C4-2B (cell line): ENCODE data around the gene XCL2.

Experiments
- H3K27ac ChIP-seq: fragments of 450-650 bp; 2 replicates; pipeline ENCODE4 v1.5.1; 2017
- ZFX ChIP-seq: fragments of 450-650 bp; IDR thresholded peaks from 2 replicates; pipeline ENCODE4 v1.6.1; 2017
- TF ChIP-seq, protein P1 (sequence below): fragments of 450-650 bp; conservative IDR thresholded peaks from 2 replicates; pipeline ENCODE4 v1.5.1; 2017; ENCODE audit warnings: mild to moderate bottlenecking

Gene XCL2

DNA sequence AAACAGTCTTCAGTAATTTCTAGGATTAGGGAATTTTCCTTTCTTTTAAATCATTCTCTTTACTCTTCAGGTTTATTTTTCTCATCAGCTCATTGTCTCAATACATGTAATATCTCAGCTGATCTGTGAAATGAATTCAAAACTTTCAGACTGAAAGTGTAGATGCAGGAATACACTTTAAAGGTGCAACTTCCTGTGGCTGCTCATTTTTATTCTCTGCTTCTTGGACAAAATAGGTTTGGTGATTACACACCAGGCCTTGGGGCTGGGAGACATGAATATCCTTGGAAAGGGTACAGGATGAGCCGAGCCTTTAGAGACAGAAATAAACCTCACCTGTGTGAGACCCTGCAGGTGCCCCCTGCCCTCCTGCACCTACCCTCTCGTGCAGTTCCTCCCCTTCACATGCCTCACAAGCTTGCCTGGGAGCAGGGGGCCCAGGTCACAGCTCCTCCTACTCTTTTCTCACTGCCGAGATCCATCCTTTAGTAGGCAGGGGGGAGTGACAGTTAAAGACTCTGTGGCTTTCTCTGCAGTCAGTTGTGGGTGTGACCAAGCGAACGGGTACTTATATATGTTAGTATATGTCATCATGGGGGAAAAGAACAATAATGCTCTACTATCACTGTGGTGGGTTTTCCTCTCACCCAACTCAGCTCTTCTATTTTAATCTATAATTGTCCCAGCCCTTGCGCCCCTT lies 23.6 kb downstream of the XCL2 start:
- TF ChIP-seq ZFX = no peak
- TF ChIP-seq, protein P1, sequence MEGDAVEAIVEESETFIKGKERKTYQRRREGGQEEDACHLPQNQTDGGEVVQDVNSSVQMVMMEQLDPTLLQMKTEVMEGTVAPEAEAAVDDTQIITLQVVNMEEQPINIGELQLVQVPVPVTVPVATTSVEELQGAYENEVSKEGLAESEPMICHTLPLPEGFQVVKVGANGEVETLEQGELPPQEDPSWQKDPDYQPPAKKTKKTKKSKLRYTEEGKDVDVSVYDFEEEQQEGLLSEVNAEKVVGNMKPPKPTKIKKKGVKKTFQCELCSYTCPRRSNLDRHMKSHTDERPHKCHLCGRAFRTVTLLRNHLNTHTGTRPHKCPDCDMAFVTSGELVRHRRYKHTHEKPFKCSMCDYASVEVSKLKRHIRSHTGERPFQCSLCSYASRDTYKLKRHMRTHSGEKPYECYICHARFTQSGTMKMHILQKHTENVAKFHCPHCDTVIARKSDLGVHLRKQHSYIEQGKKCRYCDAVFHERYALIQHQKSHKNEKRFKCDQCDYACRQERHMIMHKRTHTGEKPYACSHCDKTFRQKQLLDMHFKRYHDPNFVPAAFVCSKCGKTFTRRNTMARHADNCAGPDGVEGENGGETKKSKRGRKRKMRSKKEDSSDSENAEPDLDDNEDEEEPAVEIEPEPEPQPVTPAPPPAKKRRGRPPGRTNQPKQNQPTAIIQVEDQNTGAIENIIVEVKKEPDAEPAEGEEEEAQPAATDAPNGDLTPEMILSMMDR = no peak
- H3K27ac ChIP-seq = no peak overlapping the region

DNA sequence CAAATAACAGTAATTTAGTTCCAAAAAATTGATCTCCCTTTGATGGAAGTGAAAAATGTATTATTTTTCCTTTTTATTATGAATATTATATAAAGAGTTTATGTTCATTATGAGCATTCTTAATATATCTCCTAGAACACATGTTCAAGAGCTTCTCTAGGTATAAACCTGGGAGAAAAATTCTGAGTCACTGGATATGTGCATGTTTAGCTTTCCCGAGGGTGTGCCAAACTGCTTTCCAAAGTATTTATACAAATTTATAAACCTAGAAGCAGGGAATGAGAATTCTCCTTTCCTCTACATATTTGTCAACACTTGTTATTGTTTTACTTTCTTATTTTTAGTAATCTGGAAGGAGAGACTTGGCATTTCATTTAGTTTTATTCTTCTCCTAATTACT lies 25.0 kb downstream of the XCL2 start:
- H3K27ac ChIP-seq = no peak overlapping the region
- TF ChIP-seq ZFX = no peak
- TF ChIP-seq, protein P1 = no peak

DNA sequence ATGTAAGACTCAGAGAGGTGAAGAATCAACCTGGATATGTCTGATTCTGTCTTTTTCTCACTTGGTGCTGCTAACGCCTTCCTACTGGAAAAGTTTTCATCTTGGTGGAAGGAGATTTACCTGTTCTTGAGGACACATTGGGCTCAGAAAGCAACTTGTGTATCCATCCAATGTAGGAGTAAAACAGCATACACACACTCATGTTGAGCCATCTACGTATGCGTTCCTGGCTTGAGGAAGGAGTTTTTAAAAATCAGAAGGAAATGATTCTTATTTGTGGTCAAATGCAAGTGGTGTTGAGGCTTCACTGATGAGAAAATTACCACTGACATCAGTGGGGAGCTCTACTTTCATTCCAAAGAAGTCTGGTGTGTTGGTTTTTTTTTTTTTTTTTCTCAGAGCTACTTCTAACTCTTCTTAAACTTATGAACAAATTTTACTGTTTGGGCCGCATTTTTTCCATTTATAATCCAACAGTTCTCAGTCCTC lies 25.6 kb downstream of the XCL2 start:
- no peak overlapping the region for H3K27ac ChIP-seq
- TF ChIP-seq, protein P1 = no peak
- TF ChIP-seq ZFX = no peak

DNA sequence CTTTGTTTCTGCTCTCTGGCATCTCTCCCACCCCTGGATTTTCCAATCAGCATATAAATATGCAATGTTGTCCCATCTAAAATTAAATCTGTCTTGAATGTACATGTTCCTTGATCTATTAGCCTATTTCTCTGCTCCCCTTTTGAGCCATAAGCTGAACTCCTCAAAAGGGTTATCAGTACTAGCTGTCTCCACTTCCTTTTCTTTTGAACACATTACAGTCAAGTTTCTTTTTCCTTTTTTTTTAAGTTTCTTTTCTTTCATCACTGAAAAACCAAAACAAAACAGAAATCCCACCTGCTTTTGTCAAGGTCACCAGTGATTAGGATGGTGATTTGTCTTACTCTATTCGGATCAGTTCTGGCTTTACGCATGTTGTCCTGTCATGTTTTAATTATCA lies 29.3 kb downstream of the XCL2 start:
- H3K27ac ChIP-seq = no peak overlapping the region
- TF ChIP-seq, protein P1 = no peak
- TF ChIP-seq ZFX = no peak

DNA sequence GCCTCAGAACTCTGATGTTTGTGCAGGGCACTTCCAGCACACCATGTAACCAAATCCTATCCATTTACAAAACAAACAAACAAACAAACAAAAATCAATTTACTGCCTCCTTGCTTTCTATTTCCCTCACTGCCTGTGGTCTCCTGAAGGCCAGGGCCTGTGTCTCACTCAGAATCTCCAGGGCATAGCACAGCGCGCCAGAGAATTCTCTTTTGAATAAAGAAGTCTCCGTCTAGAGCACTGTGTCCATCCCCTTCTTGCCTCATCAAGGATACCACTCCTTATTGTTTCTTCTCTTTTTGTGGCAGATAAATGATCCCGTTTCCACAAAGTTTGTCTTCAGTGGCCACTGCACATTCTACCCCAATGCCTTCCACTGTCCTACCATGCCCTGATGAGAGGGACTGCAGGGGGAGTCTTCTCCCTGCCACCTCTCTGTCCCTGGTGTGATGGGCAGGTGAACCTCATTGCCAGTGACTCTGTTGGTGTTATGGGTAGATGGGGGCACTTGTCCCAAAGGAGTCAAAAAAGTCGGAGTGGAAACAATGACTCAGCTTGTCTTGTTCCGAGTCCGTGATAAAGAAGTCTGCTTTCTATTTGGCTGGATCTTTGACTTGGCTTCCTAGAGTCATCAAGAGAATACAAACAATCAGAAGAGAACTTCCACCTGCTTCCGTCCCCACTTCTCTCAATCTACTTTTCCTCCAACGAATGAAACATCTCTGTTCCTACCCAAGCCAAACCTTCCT lies 30.0 kb downstream of the XCL2 start:
- no peak overlapping the region for H3K27ac ChIP-seq

DNA sequence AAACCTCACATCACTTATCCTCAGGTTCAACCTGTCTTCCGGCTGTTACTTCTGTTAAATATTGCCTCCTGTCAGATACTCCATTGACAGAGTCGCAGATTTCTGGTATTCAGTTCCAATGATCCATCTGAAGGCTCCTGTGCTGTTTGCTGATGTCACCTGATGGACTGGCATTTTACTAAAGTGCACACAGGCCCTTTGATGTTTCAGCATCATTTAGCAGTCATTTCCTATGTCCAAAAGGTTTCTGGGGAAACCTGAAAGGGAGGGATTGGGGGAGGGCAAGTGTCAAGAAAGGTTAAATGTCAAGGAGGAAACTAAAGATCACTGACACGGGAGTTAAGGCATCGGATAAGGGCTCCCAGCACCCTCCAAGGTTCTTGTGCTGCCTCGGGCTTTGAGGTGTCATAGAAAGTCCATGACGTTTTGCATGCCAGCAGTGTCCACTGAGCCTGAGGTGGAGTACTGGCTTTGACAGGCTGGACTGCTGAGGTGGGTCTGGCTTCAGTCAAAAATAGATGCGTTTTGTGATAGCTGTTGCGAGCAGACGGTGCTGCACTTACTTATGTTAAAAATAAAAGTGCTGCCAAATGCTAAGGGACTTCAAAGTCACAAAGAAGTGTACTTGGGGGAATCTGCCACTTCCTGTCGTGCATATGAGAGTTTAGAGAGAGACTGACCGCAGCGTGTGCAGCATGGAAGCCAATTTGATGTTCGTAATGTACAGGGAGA lies 30.8 kb downstream of the XCL2 start:
- no peak overlapping the region for H3K27ac ChIP-seq
- no peak for TF ChIP-seq ZFX
- TF ChIP-seq, protein P1 = no peak

More for the DNA sequence above, 30.0 kb downstream of the XCL2 start:
- TF ChIP-seq, protein P1 = no peak
- TF ChIP-seq ZFX = no peak
